HG02840 (cell line): ENCODE measurements around the gene RNU6-7.

Experiments used
- ATAC-seq: cut with Tn5 transposase; IDR thresholded peaks from one replicate; pipeline ENCODE4 v1.9.1; 2021; ENCODE audit warnings: mild to moderate bottlenecking, moderate library complexity, moderate number of reproducible peaks; ENCODE audit not compliant: unreplicated experiment, low FRiP score

RNU6-7 gene

DNA sequence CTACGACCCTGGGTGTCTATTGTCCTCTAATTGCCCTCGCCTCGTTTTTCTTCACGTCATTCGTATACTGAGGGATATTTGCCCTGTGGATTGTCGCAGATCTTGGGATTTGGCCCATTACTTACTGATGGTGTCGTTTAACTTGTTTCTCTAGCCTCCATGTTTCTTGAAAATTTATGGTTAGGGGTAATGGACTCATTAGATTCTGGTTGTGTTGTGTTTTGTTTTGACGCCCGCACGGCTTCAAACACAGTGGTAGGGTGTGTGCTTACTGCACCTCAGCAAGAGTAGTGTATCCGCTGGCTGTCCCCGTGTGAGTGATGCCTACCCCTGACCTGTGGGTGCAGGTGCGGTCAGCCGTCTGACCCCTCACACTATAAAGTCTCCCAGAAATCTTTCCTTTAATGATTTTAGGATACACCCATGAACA lies 2.1 kb downstream of the RNU6-7 start:
- ATAC-seq = no peak

DNA sequence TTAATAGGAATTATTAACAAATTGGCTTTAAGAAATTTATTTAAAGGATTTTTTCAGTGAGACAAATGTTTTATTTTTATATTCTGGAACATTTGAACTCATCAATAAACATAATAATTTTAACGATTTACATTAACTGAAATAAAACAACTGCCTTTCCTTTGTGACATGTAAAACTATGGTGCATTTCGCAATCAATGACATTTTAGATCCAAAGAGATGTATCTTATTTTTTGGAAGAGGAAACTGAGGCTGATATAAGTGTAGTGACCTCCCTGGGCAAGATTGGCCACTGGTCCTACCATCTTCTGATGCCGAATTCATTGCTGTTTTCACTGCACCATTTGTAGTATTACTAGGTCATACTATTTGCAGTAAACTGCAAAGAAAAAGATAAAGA lies 3.7 kb downstream of the RNU6-7 start:
- ATAC-seq = no peak

DNA sequence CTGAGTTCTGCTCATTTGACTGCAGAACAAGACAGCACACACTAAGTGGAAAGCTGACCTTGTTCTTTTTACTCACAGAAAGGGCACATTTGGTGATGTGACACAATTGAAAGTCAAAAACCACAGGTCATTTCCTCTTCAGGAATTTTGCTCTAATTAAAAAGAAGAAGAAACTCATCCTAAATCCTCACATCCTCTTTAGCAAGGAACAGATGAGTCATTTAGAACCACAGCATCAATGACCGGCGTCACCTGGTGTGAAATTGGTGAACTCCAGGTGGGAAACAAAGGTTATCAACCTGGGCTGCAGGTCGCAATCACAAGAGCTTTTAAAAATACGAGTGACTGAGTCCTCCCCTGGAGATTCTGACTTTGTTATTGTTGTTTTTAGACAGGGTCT lies 4.1 kb downstream of the RNU6-7 start:
- ATAC-seq = no peak

DNA sequence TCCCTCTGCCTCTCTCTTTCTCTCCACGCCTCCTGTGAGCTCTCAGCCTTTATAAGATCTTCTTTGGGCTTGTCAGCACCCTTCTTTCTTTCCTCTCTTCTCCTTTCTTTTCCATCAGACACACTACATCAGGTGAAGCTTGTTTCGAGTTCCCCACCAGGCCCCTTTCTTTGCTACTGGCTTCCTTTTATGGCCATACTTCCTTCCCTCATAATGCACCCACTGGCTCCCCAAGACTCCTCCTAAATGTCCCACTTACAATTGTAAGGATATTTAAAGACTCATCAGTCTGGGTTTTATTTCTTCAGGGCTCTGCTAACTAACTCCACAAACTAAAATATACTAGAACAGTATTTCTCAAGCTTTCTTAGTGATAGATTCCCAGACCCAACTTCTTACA lies 4.7 kb downstream of the RNU6-7 start:
- ATAC-seq = no peak

DNA sequence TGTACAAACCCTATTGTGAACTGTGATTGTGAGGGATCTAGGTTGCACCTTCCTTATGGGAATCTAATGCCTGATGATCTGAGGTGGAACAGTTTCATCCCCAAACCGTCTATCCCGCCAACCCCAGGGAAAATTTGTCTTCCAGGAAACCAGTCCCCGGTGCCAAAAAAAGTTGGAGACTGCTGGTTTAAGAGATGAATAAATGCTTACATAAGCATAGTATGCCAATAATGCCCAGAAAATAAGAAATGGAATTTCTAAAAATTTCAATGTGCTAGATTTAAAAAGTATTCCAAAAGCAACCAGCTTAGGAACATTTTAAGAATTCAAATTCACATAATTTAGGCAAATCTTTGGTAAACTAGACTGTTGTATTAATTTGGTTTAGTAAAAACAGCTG lies 6.6 kb downstream of the RNU6-7 start:
- no peak for ATAC-seq

DNA sequence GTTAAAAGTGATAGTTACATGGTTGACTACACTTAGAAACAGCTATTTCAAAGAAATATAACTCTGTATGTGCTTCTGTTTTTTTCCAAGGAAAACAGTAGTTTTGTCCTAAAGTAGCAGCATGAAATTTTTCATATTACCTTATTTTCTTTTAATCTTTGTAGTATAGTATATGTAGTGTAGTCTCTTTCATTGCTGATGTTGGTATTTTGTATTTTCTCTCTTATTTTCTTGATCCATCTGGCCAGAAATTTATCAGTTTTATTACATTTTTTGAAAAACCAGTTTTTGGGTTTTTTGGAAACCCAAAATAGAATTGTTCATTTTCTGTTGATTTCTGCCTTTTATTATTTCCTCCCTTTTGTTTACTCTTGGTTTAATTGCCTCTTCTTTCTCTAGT lies 7.6 kb downstream of the RNU6-7 start:
- ATAC-seq = no peak

DNA sequence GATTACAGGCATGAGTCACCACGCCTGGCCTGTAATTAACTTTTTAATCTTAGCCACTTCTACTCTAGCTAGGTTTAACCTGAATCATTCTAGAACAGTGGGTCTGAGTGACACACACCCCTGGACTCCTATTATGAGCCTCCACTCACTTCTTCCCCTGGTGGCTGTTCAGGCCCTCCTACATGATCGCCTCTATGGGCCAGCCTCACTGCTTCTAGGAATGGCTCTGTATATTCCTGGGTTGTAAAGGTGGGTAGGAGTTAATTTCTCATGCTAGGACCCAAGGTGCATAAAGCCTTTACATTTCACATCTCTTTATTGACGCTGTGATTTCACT lies 9.2 kb downstream of the RNU6-7 start:
- ATAC-seq = no peak

DNA sequence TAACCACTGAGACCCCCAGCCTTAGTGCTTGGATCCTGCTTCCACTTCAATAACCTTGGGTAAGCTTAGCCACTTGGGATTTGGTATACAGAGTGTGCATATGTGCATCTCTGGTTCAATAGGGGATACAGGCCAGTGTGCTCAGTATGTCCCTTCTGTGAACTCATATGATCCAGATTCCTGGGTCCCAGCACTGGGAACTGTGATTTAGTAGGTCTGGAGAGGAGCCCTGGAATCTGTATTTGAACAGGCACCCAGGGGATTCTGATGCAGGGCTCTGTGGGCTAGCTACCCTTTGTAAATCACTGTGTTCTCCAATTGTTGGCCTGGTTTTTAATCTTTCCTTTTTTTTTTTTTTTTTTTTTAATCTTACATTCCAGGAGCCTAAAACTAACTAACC lies 11.0 kb downstream of the RNU6-7 start:
- no peak for ATAC-seq

DNA sequence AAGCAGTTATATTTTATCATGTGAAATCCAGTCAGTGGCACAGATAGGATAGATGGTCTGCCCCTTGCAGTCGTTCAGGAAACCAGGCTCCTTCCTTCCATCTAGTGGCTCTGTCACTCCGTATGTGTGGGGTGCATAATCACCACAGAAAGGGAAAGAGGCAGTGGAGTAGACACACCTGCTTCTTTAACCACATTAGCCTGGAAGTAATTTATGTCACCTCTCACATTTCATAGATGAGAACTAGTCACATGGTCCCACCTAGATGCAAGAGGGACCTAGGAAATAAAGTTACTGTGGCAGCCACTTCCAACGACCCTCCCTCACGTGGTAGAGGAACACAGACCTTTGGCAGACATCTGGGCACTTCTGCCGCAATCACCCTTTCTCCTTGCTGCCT lies 15.5 kb downstream of the RNU6-7 start:
- ATAC-seq = no peak

DNA sequence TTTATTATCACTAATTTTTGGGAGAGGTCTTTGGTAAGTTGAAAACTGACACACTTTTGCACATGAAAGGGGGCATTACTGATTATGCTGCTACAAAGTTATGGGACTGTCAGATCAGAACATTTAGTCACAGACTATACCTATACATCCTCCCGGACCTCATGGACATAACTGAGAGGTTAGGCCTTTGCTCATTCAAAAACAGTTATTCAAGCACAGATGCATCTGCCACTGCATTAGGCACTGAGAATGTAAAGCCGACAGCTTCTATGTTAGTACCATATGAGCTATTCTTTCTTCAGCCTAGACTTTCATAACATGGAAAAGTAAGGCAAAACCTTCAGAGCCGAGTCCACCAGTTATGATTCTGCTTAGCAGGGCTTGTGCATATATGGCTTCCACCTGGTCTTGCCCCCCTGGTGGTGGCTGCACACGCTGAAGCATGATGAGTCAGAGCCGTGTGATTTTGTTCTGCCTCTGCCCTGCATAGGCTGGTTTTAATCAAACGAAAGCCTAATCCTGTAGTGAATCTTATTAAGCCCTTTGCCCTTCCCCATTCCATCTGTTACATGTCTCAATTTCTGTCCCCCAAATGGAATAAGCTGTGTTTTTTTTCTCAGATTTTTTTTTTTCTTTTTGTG lies 23.0 kb downstream of the RNU6-7 start:
- ATAC-seq = no peak

DNA sequence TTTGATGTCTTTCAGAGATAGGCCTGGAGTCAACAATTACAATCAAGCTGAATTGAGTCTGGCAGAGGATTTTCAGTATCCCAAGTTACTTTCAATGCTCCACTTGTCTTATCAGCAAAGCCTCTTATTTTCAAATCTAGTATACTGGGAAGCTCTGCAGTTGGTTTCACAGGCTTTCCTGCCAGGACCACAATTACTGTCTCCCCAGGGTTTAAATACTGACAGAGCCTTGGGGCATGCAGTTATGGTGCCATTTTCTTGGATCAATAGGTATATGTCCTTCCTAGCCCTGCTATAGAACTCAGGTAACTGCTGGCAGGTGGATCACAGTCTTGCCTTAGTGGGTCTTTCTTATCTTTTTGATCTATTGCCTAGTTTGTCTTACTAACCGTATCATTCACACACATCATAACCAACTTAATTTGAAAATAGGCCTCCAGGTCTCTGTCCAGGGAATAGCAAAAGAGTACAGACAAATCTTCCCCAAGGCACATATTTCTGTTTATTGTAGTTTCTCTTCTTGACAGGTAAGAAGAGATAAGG lies 23.6 kb downstream of the RNU6-7 start:
- no peak for ATAC-seq

DNA sequence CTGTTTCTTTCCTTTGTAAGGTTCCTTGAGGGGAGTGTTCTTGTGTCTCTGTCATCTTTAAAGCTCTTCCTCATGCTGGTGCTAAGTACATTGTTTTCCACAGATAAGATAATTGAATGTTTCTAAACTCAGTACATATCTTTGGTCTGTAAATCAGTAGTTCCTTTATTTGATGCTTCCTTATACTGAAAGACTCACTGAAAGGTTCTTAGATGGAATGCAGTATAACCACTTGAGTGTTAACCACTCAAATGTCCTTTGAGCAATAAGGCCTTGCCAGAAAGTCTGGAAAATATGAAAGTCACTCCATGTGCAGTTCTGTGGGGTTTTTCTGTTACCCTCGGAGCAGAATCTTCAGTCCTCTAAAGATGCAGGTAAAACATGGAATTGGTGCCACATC lies 24.2 kb downstream of the RNU6-7 start:
- no peak for ATAC-seq

DNA sequence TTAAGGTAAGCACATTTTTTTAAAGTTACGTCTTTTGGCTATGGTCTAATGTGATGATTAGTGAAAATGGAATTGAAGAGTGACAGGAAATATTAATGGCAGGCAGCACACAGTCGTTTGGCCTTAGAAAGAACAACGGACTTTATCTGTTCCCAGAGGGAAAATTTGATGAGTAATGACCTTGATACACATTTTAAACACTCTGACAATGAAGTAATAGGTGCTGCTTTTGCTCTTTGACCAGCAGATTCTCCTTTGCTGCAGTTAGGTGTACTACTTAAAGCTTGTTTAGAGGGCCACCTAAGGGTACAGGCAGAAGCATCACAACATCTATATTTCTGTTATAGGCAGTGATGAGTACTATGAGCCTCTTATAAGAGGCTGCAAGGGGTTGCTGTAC lies 28.3 kb downstream of the RNU6-7 start:
- ATAC-seq = no peak

DNA sequence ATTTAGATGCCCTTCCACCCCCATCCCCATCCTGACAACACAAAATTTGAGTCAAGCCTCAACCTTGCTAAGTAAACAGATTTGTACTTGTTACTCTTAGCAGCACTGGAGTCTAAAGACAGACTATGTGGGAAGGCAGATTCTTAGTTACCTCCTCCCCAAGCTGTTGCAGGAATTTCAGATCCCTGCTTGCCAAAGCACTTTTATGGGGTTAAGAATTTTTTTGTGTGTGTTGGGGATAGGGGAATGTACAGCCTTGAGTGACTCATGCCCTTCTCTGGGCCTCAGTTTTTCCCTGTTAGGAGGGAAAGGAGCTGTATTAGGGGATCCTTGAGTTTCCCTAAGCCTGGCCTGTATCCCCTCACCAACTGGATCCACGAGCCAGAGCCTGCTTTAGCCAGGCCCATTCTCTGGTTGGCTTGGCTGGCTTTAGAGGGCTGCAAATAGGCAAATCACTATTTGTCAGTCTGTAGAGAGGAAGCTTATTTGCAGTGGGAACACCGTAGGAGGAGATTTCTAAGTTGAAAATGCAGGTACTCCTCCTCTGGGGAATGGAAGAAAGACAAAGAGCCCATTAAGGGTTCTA lies 28.9 kb downstream of the RNU6-7 start:
- no peak for ATAC-seq

DNA sequence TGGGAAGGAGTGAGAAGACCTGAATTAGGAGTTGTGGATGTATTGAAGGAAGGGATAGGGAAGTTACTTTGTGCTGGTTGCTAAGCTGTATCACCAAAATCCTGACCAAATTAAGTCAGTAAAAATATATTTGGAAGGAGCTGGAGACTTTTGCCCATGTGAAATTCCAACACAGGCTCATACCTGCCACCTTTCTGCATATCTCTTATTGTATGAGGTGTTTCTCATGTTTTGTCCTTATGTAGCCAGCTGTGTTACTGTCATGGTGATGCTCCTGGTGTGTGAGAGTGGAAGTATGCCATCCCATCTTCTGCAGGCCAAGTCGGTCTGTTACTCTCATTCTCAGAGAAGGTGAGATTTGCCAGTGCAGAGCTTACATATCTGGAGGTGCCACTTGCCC lies 30.6 kb downstream of the RNU6-7 start:
- ATAC-seq = no peak

DNA sequence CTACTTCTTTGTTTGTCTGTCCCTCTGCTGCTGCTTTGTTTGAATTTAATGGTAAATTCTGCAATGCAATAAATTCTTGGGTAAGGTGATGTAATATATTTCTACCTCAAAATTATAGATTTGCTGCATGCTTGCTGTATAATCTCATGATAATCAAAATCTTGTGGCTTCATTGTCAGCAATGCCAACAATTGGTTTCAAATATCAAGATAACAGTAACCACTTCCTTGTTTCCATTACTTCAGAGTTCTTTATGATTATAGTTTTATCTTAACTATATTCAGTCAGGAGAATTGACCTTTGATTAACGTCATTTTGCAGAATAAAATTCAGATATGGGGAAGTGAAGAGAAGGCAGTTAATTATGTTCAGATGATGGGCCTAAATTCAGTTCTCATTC lies 31.4 kb downstream of the RNU6-7 start:
- ATAC-seq = no peak

DNA sequence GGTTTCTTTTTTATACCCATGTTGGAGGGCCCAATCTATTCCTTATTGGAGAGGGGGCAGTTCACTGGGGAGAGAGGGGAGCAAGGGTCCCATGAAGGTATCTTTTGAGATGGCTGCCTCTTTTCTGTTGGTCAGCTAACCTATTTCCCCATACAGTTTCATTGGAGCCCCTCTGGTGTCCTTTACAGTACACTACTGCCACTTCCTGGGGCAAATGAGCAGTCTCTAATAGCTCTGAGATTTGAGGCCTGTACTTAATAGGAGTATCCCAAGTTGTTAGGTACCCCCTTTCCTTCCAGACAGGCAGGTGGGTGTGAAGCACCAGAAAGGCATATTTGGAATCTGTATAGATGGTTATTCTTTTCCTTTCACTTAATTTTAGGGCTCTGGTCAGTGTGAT lies 42.6 kb downstream of the RNU6-7 start:
- ATAC-seq = no peak

DNA sequence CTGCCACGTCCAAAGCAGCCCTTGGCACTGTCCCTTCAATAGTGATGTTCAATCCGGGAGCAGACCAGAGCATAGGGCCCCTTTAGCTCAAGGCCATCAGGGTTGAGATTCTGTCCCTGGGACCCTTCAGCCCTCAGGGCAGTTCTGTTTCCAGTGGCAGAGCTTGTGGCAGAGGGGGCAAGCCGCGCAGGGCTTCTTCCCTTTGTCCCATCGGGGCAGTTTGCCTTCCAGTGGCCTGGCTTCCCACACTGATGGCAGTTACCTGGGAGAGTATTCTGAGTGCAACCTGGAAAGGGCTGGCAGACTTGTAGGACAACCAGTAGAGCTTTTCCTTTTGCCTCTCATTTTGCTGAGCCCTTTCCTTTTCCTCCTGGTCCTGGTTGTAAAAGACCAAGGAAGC lies 44.9 kb downstream of the RNU6-7 start:
- no peak for ATAC-seq

DNA sequence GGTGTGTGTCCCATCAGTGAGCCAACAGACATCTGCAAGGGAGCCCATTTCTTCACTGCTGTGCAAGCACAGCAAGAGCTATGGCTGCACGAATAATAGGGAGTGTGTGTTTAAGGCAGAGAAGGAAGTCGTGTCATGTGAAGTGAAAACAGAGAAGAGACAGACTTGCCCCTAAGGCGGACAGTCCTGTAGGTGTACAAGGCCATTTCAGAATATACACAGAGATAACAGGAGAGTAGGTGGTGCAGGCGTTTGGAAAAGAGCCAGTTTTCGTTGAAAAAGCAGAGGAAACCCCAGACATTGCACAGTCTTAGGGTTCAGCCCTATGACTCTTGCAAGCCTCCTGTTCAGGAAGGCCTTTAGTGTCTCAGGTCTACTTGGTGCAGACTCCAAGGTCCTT lies 47.5 kb downstream of the RNU6-7 start:
- ATAC-seq = no peak

DNA sequence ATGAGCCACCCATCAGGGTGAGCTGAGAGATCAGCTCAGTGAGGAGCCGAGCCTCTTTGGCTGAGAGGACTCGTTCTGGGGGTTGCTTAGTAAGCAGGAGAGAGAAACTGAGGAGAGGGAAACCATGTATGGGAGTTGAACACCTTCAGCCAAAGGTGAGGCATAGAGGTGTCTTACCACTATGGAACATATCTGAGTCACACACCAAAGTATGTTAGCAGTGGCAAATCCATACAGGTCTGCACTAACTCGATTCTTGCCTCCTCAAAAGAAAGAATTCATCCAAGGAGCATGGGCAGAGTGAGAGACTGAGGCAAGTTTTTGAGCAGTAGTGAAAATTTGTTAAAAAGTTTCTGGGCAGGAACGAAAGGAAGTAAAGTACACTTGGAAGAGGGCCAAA lies 47.9 kb downstream of the RNU6-7 start:
- ATAC-seq = no peak

DNA sequence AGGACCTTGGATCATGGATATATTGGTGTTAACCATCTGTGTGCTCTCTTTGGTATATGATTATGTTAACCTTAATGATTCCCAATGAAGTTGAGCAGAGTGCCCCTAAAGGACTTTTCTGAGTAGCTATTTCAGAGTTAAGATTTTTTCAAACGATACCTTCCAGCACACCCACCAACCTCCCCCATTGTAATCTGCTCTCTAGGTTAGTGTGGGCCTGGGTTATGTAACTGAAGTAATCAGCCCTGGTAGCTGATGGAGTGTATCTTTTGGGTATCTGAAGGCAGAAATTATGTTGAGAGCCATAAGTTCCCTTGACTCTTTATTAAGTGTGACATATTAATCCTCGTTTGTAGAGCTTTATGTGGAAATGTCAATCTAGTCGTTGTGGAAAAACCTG lies 48.8 kb downstream of the RNU6-7 start:
- ATAC-seq = no peak

DNA sequence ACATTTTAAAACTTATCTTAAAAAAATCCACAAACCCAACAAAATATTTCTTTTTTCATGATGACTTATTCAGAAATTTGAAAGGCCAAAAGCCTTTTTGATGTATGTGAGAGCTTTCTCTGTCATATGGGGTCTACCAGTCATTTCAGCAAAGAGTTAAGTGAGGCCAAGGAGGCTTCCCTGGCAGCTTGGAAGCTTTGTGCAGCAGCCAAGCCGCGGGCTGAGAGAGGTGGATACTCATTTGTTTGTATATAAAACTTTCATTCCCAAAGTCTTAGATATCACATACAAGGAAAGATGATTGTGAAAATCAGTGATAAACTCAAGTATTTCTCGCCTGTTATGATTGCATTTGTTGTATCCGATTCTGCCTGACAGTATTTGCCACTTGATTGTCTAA lies 49.7 kb downstream of the RNU6-7 start:
- ATAC-seq = no peak
